Measurements from ENCODE around the gene ARHGAP4. TPM values are rescaled to one million over a fixed set of nuclear protein-coding genes. Genes with fewer than 3 reads are reported as not detected.

Gene ARHGAP4
- total and polyA plus RNA-seq, 10 of the 15 experiments (the other 5 are each of a cell fraction or from before 2014, with no cell fraction given), result 0.71 to 120 (median 44.3) TPM

GRCh38 chrX:153876112-153876491 is 50.0 kb downstream of the ARHGAP4 start (continued):
- no peak for TF ChIP-seq BCLAF1 (IDR thresholded peaks at IDR 0.05)
- TF ChIP-seq ASH2L (IDR thresholded peaks at IDR 0.05; ENCODE audit: borderline replicate concordance, low read depth), result no peak
- TF ChIP-seq ZBTB40 (IDR thresholded peaks at IDR 0.05; ENCODE audit: borderline replicate concordance), result no peak
- TF ChIP-seq CUX1 (IDR thresholded peaks at IDR 0.05; ENCODE audit: insufficient replicate concordance, low read depth, low read length), result no peak
- no peak for TF ChIP-seq E2F4 (IDR thresholded peaks at IDR 0.05; ENCODE audit: low read depth, low read length)
- TF ChIP-seq ZZZ3 (IDR thresholded peaks at IDR 0.05; ENCODE audit: control insufficient read depth, insufficient read length, low read depth), result no peak
- TF ChIP-seq MEF2B (IDR thresholded peaks at IDR 0.05; ENCODE audit: partially characterized antibody, poor library complexity, severe bottlenecking), result no peak
- TF ChIP-seq MTA3 (IDR thresholded peaks at IDR 0.05; ENCODE audit: borderline replicate concordance, low read length), result no peak
- no peak for TF ChIP-seq USF2 (IDR thresholded peaks at IDR 0.05; ENCODE audit: borderline replicate concordance, low read depth, low read length)

Measured in GM12878 (cell line).